Daoy (cell line): ENCODE measurements around the gene GRAMD2A. TPM values are rescaled to one million over a fixed set of nuclear protein-coding genes. Genes with fewer than 3 reads are reported as not detected.

Experiments used
- DNase-seq: peaks from one replicate; pipeline ENCODE4 v3.0.0-alpha.2; 2015; ENCODE audit warnings: low read depth
- total RNA-seq: library from RNA; depleted of rRNA; stranded (reverse); fragments of >200 nt; shearing (Covaris generic); gene quantifications from 2 replicates; pipeline ENCODE4 v1.2.3, GENCODE V29; 2014; rRNA removed

Gene GRAMD2A
- total RNA-seq, 1 experiment from 2014 or later, result not detected

DNA sequence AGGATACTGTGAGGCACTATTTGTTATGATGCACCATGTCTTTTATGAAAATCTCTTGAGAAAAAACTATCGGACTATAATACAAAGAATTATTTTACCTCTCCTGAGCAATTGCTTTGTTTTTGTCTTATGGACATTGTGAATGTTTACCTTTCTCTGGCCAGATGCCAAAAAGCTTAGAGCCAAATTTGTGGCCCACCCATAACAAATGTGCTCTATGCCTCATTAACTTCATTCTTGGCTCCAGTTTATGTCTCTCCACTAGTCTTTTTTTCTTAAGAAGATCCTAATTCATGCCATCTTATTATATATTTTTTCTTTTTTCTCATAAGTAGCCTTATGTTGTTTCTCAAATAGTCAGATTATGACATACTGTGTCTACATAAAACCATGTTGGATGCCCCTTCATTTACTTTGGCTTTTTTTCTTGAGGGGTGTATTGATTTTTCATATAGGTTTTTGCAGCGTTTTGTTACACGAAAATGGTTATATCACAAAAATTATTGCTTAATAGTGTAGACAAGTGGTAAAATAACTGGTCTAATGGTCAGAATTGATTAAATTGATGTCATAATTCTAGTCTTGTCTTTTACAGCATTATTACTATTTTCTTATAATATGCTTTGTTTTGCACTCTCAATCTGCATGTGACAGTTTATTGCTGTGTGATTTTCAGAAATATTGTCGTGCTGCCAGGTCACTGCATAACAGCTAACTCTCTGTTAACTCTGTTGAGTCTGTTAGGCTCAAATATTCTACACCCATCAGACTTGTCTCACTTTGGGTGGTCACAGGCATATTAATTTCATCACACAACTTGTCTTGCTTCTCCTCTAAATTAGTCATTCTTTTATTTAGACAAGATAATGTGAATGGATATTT is 61.2 kb downstream of the GRAMD2A start:
- peak; percentile 6 for DNase-seq

- DNase-seq, result no peak
Measured at GRCh38 chr15:72135719-72136118, 61.9 kb downstream of the GRAMD2A start.

DNA sequence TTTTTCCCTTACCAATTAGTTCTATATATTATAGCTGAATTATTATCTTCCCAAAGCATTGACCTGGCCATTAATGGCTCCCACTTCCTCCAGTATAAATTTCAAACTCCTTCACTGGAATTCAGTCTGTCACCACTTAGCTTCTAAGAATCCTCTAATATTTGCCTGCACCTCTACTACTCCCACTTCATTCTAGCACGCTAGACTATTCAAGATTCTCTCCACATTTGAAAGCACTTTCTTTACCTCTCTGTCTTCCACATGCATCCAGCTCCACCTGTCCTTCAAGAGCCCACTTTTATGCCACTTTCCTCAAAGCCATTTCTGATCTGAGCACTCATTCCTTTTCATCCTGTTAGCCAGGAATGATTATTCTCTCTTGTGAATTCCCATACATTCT is 64.4 kb downstream of the GRAMD2A start:
- DNase-seq, result no peak

- no peak for DNase-seq
Measured at GRCh38 chr15:72131922-72132321, 65.7 kb downstream of the GRAMD2A start.

- DNase-seq, result no peak
Measured at GRCh38 chr15:72130272-72130671, 67.3 kb downstream of the GRAMD2A start.

DNA sequence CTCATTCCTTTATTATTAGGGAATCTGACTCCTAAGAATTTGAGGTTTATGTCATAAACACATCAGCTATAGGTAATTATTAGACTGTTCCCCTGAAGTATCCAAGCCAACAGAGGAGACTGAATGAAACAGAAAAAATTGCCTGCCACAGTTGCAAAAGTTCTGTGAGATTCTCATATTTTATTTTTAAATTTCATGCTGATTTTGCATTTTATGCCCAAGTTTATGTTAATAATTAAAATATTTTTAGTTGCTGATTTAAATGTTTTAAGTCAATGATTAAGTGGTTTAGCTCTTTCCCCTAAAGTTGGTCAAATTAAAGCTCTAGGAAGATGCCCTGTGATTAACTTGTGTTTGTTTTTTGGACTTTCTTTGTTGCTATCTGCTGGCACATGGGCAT is 69.2 kb downstream of the GRAMD2A start:
- DNase-seq, result no peak

- no peak for DNase-seq
Measured at GRCh38 chr15:72127724-72128322, 69.8 kb downstream of the GRAMD2A start.

- DNase-seq, result no peak
Measured at GRCh38 chr15:72124218-72124617, 73.4 kb downstream of the GRAMD2A start.

GRCh38 chr15:72118017-72118978 is 79.3 kb downstream of the GRAMD2A start, which contains the start of the genes MYO9A and SENP8:
MYO9A (minus strand) TSS chr15:72118150; CDS start chr15:72046563, 71,587 bp downstream.
SENP8 (plus strand) TSS chr15:72118403; CDS start chr15:72139624, 21,221 bp downstream.
- peak; percentile 98 for DNase-seq

GRCh38 chr15:72117486-72118016 is 80.0 kb downstream of the GRAMD2A start:
- peak; percentile 80 for DNase-seq

GRCh38 chr15:72116731-72117485 is 80.7 kb downstream of the GRAMD2A start:
- peak; percentile 25 for DNase-seq

DNA sequence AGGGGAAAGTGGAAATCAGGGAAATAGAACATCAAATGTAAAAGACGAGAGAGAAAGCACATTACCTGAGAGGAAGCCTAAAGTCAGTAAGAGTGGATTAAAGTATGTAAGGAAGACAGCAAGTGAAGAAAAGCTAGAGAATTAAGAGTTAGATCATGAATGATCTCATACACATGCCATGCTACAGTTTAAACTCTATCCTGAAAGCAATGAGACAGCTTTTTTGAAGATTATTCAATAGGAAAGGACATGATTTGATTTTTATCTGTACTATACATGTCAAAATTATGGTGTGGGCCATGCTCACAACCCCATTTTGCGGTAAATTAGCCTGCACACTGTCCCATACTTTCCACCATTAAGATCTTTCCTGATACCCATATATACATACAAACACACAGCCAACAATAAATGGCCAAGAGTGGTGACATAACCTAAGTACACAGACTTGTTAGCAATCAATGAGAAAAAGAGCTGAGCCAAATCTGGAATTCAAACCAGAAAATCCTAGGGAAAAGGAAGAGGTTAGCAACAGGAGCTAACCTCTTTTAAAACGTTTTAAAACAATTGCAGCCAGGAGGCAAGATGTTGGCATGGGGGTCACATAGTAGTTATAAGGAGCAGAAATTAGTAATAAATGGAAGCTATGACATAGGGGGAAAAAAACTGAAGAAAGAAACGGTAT is 84.1 kb downstream of the GRAMD2A start:
- no peak for DNase-seq

DNA sequence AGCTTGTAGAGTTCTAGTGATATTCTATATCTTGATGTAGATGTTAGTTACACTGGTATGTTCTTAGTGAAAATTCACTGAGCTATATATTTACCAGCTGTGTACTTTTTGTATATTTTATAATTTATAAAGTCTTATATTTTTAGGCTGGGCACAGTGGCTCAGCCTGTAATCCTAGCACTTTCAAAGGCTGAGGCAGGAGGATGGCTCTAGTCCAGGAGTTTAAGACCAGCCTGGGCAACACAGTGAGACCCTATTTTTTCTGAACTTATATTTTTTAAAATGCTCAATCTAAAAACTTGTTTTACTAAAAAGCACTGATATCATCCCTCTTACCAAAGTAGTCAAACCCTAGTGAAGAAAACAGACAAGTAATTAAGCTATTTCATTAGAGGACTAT is 84.8 kb downstream of the GRAMD2A start:
- no peak for DNase-seq

DNA sequence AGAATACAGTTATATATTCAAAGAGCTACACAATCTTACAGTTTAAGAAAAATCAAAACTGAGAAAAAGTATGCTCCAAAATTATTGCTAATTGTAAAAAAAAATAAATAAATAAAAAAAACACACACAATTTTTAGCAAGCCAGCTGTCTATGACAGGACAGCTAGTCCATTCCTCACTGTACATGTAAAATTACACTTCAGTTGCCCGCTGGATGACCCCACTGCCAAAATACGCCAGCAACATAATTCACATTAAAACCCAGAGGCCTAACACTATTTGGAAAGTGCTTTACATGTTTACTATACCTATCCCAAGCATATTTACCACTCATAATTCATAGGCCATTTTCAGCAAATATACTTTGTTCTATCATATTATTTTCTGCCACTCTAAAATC is 85.5 kb downstream of the GRAMD2A start:
- DNase-seq, result no peak

- no peak for DNase-seq
Measured at GRCh38 chr15:72110355-72110754, 87.2 kb downstream of the GRAMD2A start.

Other genes starting within 250 kb of the GRAMD2A start
- gene MYO9A, start 79.6 kb downstream of the GRAMD2A start, total RNA-seq, result 6.7 and 14.0 TPM in 2 replicates
- 0.24 and 1.7 TPM in 2 replicates for gene SENP8, start 79.4 kb downstream of the GRAMD2A start, total RNA-seq
- 1,722 and 1,777 TPM in 2 replicates for gene PKM, start 33.4 kb upstream of the GRAMD2A start, total RNA-seq
- 14.3 and 20.6 TPM in 2 replicates for gene PARP6, start 74.8 kb upstream of the GRAMD2A start, total RNA-seq
- 0.40 and 0.57 TPM in 2 replicates for gene CELF6, start 122.4 kb upstream of the GRAMD2A start, total RNA-seq
- 46.7 and 49.1 TPM in 2 replicates for gene HEXA, start 178.2 kb upstream of the GRAMD2A start, total RNA-seq
- gene TMEM202, start 200.5 kb upstream of the GRAMD2A start, total RNA-seq, result not detected in 2 replicates